ENCODE results near the gene SENP5.

- no peak for TF ChIP-seq CTCF (IDR thresholded peaks at IDR 0.05; ENCODE audit: low read depth, low read length, missing input control)
- TF ChIP-seq GABPA (IDR thresholded peaks at IDR 0.05 in 1 of 2, conservative IDR thresholded peaks at IDR 0.05 in 1 of 2): no peak
- no peak for TF ChIP-seq RXRA (IDR thresholded peaks at IDR 0.05)
- no peak for TF ChIP-seq TAF1 (conservative IDR thresholded peaks at IDR 0.05)
- TF ChIP-seq SP1 (IDR thresholded peaks at IDR 0.05): no peak
- no peak for TF ChIP-seq NR2F2 (IDR thresholded peaks at IDR 0.05)
- no peak for TF ChIP-seq JUND (IDR thresholded peaks at IDR 0.05)
- TF ChIP-seq MAX (IDR thresholded peaks at IDR 0.05): no peak
- TF ChIP-seq EGR1 (IDR thresholded peaks at IDR 0.05; ENCODE audit: low read depth in 2 of 2): no peak
- no peak for TF ChIP-seq RAD21 (IDR thresholded peaks at IDR 0.05)
- TF ChIP-seq ATF3 (IDR thresholded peaks at IDR 0.05): no peak
- TF ChIP-seq REST (IDR thresholded peaks at IDR 0.05): no peak
Observed at GRCh38 chr3:196927571-196928453, 60.1 kb downstream of the SENP5 start.
